Esophagus muscularis mucosa (tissue), 4 donors: ENCODE results near the gene USP15.

Experiments
- CTCF ChIP-seq, 3 experiments: fragments of 200-600 bp in 2 of 3; fragments of 450-650 bp in 1 of 3; sonication (generic) in 2 of 3; IDR thresholded peaks; one replicate each; pipeline ENCODE4 v1.5.1; 2017 to 2019; ENCODE audit warnings: antibody characterized with exemption in 3 of 3, mild to moderate bottlenecking in 2 of 3, moderate library complexity in 1 of 3
- EP300 ChIP-seq: sonication (generic); formaldehyde crosslinking; IDR thresholded peaks from one replicate; pipeline ENCODE4 v1.6.1; 2017; ENCODE audit warnings: antibody characterized with exemption
- POLR2A ChIP-seq: fragments of 450-650 bp; IDR thresholded peaks from one replicate; pipeline ENCODE4 v1.6.1; 2017; ENCODE audit warnings: antibody characterized with exemption, moderate library complexity, mild to moderate bottlenecking, low read depth

DNA sequence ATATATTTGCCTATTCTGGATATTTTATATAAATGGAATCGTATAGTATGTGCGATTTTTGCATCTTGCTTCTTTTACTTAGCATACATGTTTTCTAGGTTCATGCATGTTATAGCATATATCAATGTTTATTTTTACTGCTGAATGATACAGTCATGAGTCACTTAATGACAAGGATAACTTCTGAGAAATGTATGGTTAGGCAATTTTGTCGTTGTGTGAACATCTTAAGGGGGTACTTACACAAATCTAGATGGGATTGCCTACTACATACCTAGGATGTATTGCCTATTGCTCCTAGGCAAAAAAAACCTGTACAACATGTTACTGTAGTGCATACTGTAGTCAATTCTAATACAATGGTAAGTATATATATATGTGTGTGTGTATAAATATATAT lies 8.8 kb downstream of the USP15 start:
- TF ChIP-seq CTCF (IDR thresholded peaks at IDR 0.05), result no peak
- no peak for TF ChIP-seq POLR2A
- no peak for TF ChIP-seq EP300
